SK-N-SH treated with all-trans-retinoic acid at 6 μM for 48 hours (cell line): Measurements from ENCODE around the gene ROBO1.

ENCODE experiments used
- ARNTL ChIP-seq: fragments of 450-650 bp; formaldehyde crosslinking; IDR thresholded peaks from 2 replicates; pipeline ENCODE4 v1.5.0; 2020; ENCODE audit warnings: low read depth, mild to moderate bottlenecking, moderate library complexity, borderline replicate concordance
- GLIS3 ChIP-seq: fragments of 250-450 bp; sonication (Bioruptor Pico); IDR thresholded peaks from 2 replicates; pipeline ENCODE4 v1.5.0; 2020; ENCODE audit warnings: mild to moderate bottlenecking, moderate library complexity
- PATZ1 ChIP-seq: fragments of 250-450 bp; sonication (Bioruptor Pico); IDR thresholded peaks from 2 replicates; pipeline ENCODE4 v1.8.0; 2020; ENCODE audit warnings: mild to moderate bottlenecking, moderate library complexity, borderline replicate concordance
- PPARA ChIP-seq: fragments of 250-450 bp; sonication (Bioruptor Pico); IDR thresholded peaks from 2 replicates; pipeline ENCODE4 v1.5.0; 2020; ENCODE audit warnings: mild to moderate bottlenecking, borderline replicate concordance
- RARB ChIP-seq: fragments of 250-450 bp; sonication (Bioruptor Pico); IDR thresholded peaks from 2 replicates; pipeline ENCODE4 v1.8.0; 2021; ENCODE audit warnings: mild to moderate bottlenecking, moderate library complexity
- TSHZ2 ChIP-seq: fragments of 250-450 bp; sonication (Bioruptor Pico); IDR thresholded peaks from 2 replicates; pipeline ENCODE4 v1.5.0; 2020; ENCODE audit warnings: mild to moderate bottlenecking, moderate library complexity
- ZFP30 ChIP-seq: fragments of 450-650 bp; formaldehyde crosslinking; IDR thresholded peaks from 2 replicates; pipeline ENCODE4 v1.5.0; 2022; ENCODE audit warnings: mild to moderate bottlenecking, moderate library complexity
- ZNF8 ChIP-seq: fragments of 450-650 bp; formaldehyde crosslinking; IDR thresholded peaks from 2 replicates; pipeline ENCODE4 v1.5.0; 2020; ENCODE audit warnings: mild to moderate bottlenecking, moderate library complexity
- TF ChIP-seq, protein P1 (sequence below): fragments of 250-450 bp; sonication (Bioruptor Pico); IDR thresholded peaks from 2 replicates; pipeline ENCODE4 v1.5.1; 2020; ENCODE audit warnings: low read depth, mild to moderate bottlenecking, moderate library complexity

DNA sequence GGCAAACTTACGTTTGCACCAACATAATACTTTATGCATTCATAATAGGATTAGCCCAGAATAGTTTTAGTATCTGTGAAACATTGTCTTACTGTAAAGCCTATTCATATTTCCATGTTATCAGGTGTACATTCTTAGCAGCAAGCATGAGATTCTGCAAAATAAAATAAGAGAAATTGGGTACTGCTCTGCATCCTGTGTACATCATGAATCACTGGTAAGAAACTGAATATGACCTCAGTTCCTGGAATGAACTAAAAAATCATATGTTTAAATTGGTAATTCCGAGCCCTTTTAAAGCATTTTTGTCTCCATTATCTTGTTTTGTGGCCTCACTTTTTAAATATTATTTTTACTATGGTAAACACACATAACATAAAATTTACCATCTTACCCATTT, 605.1 kb downstream of the ROBO1 start:
- TF ChIP-seq ZNF8 (CRISPR knock-in tag) (no peak), RARB (no peak), PPARA (no peak), ARNTL (no peak), TSHZ2 (CRISPR knock-in tag) (no peak), PATZ1 (CRISPR knock-in tag) (no peak), ZFP30 (CRISPR knock-in tag) (no peak), GLIS3 (CRISPR knock-in tag) (no peak)
- TF ChIP-seq, protein P1, sequence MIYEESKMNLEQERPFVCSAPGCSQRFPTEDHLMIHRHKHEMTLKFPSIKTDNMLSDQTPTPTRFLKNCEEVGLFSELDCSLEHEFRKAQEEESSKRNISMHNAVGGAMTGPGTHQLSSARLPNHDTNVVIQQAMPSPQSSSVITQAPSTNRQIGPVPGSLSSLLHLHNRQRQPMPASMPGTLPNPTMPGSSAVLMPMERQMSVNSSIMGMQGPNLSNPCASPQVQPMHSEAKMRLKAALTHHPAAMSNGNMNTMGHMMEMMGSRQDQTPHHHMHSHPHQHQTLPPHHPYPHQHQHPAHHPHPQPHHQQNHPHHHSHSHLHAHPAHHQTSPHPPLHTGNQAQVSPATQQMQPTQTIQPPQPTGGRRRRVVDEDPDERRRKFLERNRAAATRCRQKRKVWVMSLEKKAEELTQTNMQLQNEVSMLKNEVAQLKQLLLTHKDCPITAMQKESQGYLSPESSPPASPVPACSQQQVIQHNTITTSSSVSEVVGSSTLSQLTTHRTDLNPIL (CRISPR knock-in tag), result no peak
